GM21723 (cell line): ENCODE measurements around the gene NELL1.

Source experiments
- ATAC-seq: cut with Tn5 transposase; IDR thresholded peaks from one replicate; pipeline ENCODE4 v1.9.1; 2021; ENCODE audit warnings: mild to moderate bottlenecking, moderate library complexity; ENCODE audit not compliant: unreplicated experiment

NELL1 gene

GRCh38 chr11:21537980-21538379, 868.6 kb downstream of the NELL1 start:
- ATAC-seq = no peak

- ATAC-seq = no peak
These were observed 871.9 kb downstream of the NELL1 start for GRCh38 chr11:21541187-21541751.

- no peak for ATAC-seq
These were observed 874.5 kb downstream of the NELL1 start for GRCh38 chr11:21543901-21544300.

GRCh38 chr11:21545699-21546098, 876.3 kb downstream of the NELL1 start:
- ATAC-seq = no peak

- no peak for ATAC-seq
These were observed 877.3 kb downstream of the NELL1 start for GRCh38 chr11:21546703-21547102.

GRCh38 chr11:21552911-21553310, 883.5 kb downstream of the NELL1 start:
- no peak for ATAC-seq

GRCh38 chr11:21553795-21554194, 884.4 kb downstream of the NELL1 start:
- ATAC-seq = no peak

- ATAC-seq = no peak
These were observed 884.9 kb downstream of the NELL1 start for GRCh38 chr11:21554284-21554683.

GRCh38 chr11:21556926-21557325, 887.5 kb downstream of the NELL1 start:
- ATAC-seq = no peak

GRCh38 chr11:21560466-21560975, 891.1 kb downstream of the NELL1 start:
- ATAC-seq = no peak

- ATAC-seq = no peak
These were observed 892.2 kb downstream of the NELL1 start for GRCh38 chr11:21561581-21561980.

GRCh38 chr11:21564095-21564494, 894.7 kb downstream of the NELL1 start:
- ATAC-seq = no peak

GRCh38 chr11:21564833-21565682, 895.7 kb downstream of the NELL1 start:
- ATAC-seq = no peak

- no peak for ATAC-seq
These were observed 897.2 kb downstream of the NELL1 start for GRCh38 chr11:21566521-21567117.

GRCh38 chr11:21567645-21568290, 898.4 kb downstream of the NELL1 start:
- ATAC-seq = no peak

- no peak for ATAC-seq
These were observed 902.8 kb downstream of the NELL1 start for GRCh38 chr11:21572210-21572609.

- no peak for ATAC-seq
These were observed 913.4 kb downstream of the NELL1 start for GRCh38 chr11:21582791-21583190.

GRCh38 chr11:21588754-21589153, 919.4 kb downstream of the NELL1 start:
- no peak for ATAC-seq

- no peak for ATAC-seq
These were observed 933.3 kb downstream of the NELL1 start for GRCh38 chr11:21602699-21603098.

GRCh38 chr11:21603886-21604285, 934.5 kb downstream of the NELL1 start:
- ATAC-seq = no peak

- ATAC-seq = no peak
These were observed 935.2 kb downstream of the NELL1 start for GRCh38 chr11:21604564-21604963.
